ENCODE data around the gene SARDH. TPM values are rescaled to one million over a fixed set of nuclear protein-coding genes. Genes with fewer than 3 reads are reported as not detected.

The SARDH gene
- total RNA-seq, 1 donor from 2014 or later, result 1.3 TPM

GRCh38 chr9:133650026-133650425 is 88.1 kb downstream of the SARDH start:
- no peaks in the 10 kb centered on the region for H3K27me3 ChIP-seq
- no peak for TF ChIP-seq CTCF (IDR thresholded peaks at IDR 0.05)
- H3K4me1 ChIP-seq, result no peaks in the 10 kb centered on the region
- no peak overlapping the region for H3K27ac ChIP-seq
- no peaks in the 10 kb centered on the region for H3K9me3 ChIP-seq
- no peaks in the 10 kb centered on the region for H3K36me3 ChIP-seq
- no peak overlapping the region for H3K4me3 ChIP-seq
- intact Hi-C loops (cut with DNase I), result no loop called here
- DNase-seq (ENCODE audit: low spot score in 2 of 2), result no peak

- intact Hi-C loops (cut with DNase I), result no loop called here
- no peaks in the 10 kb centered on the region for H3K4me1 ChIP-seq
- H3K27me3 ChIP-seq, result no peaks in the 10 kb centered on the region
- no peak overlapping the region for H3K4me3 ChIP-seq
- H3K9me3 ChIP-seq, result no peaks in the 10 kb centered on the region
- H3K27ac ChIP-seq, result no peak overlapping the region
- H3K36me3 ChIP-seq, result no peaks in the 10 kb centered on the region
- TF ChIP-seq CTCF (IDR thresholded peaks at IDR 0.05), result no peak
- no peak for DNase-seq (ENCODE audit: low spot score in 2 of 2)
These were observed 89.0 kb downstream of the SARDH start for GRCh38 chr9:133649194-133649593.

- Histone ChIP-seq H3K36me3 (no peaks in the 10 kb centered on the region), H3K27me3 (no peaks in the 10 kb centered on the region), H3K9me3 (no peaks in the 10 kb centered on the region), H3K4me3 (no peak overlapping the region), H3K4me1 (no peaks in the 10 kb centered on the region), H3K27ac (no peak overlapping the region)
- intact Hi-C loops (cut with DNase I), result no loop called here
- no peak for TF ChIP-seq CTCF (IDR thresholded peaks at IDR 0.05)
- no peak for DNase-seq (ENCODE audit: low spot score in 2 of 2)
These were observed 90.2 kb downstream of the SARDH start for GRCh38 chr9:133647765-133648469.

- Histone ChIP-seq H3K4me1 (no peaks in the 10 kb centered on the region), H3K4me3 (no peak overlapping the region), H3K9me3 (no peaks in the 10 kb centered on the region), H3K27me3 (no peaks in the 10 kb centered on the region), H3K27ac (no peak overlapping the region), H3K36me3 (no peaks in the 10 kb centered on the region)
- intact Hi-C loops (cut with DNase I), result no loop called here
- DNase-seq (ENCODE audit: low spot score in 2 of 2), result no peak
- no peak for TF ChIP-seq CTCF (IDR thresholded peaks at IDR 0.05)
These were observed 91.0 kb downstream of the SARDH start for GRCh38 chr9:133647148-133647547.

- no peak for TF ChIP-seq CTCF (IDR thresholded peaks at IDR 0.05)
- Histone ChIP-seq H3K36me3 (no peaks in the 10 kb centered on the region), H3K9me3 (no peaks in the 10 kb centered on the region), H3K27me3 (no peaks in the 10 kb centered on the region), H3K27ac (no peak overlapping the region), H3K4me1 (no peaks in the 10 kb centered on the region), H3K4me3 (no peak overlapping the region)
- intact Hi-C loops (cut with DNase I), result no loop called here
- DNase-seq (ENCODE audit: low spot score in 2 of 2), result no peak
These were observed 93.0 kb downstream of the SARDH start for GRCh38 chr9:133645021-133645765.

Measured in ascending aorta (tissue), 2 donors.